ENCODE measurements around the gene FAM163A. TPM values are rescaled to one million over a fixed set of nuclear protein-coding genes. Genes with fewer than 3 reads are reported as not detected.

The FAM163A gene
- total and polyA plus RNA-seq, 8 donors, result 0.15 to 0.61 (median 0.25) TPM; not detected in 4

DNA sequence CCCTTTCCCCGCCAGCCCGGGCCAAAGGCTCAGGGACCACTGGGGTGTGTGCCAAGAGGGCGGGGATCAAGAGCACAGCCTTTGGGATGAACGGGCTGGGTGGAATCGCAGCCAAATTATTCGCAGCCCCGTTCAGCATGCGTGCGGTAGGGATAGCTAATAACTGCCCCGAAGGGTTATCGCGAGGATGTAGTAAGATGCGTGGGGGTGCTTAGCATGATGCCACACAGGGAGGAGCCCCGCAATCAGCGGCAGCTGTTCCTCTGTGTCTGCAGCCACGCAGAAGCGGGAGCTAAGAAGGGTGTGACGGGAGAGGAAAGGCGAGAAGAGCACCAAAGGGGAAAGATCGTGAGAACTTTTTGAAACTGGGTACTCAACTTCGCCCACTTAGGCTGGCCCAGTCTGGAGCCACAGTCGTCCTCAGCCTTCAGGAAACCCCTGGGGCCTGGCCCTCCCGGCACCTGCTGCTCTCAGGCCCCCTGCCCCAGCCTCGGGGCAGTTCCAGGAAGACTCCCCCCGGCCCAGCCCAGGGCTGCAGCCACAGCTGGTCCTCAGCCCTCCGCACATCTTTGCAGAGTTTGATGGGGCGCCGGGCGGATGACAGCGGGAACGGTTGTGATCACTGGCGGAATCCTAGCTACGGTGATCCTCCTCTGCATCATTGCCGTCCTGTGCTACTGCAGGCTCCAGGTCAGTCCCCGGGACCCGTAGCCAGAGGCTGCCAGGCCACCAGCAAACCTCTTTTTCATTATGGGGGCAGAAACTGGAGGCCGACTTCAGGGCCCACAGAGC is 69.6 kb downstream of the FAM163A start:
- Histone ChIP-seq H3K4me1 (peaks cover 14 to 33% (median 24%) of the 10 kb centered on the region in 4 donors), H3K36me3 (no peaks in the 10 kb centered on the region), H3K27ac (no peak overlapping the region), H3K9me3 (no peaks in the 10 kb centered on the region), H3K4me3 (no peak overlapping the region), H3K27me3 (peaks cover 0 to 40% (median 0%) of the 10 kb centered on the region in 3 donors)
- intact Hi-C loops (cut with DNase I; ENCODE audit: low total_unique reads), result loop anchor here (5.0 kb wide), 1 partner anchor 105 kb away; no protein-coding TSS in a partner anchor
- no peak for TF ChIP-seq EP300 (IDR thresholded peaks at IDR 0.05)
- WGBS, 5 donors, result 82 to 87% (median 85%) methylated on average over 36 to 37 of the region's 37 CpGs
- no peak for DNase-seq

DNA sequence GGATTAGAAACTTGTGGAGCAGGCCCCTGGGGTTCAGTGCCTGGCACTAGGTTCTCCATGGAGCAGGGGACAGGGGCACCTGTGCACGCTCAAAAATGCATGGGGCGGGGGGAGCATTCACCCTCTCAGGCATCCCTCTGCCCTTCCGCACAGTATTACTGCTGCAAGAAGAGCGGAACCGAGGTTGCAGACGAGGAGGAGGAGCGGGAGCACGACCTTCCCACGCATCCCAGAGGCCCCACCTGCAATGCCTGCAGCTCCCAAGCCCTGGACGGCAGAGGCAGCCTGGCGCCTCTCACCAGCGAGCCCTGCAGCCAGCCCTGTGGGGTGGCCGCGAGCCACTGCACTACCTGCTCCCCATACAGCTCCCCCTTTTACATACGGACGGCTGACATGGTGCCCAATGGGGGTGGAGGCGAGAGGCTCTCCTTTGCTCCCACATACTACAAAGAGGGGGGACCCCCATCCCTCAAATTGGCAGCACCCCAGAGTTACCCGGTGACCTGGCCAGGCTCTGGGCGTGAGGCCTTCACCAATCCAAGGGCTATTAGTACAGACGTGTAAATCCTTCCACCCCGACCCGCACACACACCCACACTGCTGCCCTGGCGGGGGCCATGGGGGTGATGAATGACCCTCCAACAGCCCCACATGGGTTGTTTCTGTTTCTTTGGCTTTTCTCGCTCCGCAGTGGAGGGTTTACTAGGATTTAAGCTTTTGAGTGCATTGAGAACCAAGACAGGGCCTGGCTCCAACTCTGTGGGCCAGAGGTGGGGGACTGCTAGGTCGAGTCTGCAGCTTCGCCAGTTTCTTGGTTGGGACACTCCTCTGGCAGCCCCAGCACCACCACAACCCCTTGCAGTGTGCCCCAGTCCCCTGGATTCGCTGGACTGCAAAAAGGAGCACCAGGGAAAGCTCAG is 70.8 kb downstream of the FAM163A start:
- TF ChIP-seq EP300 (IDR thresholded peaks at IDR 0.05) (no peak), POLR2AphosphoS5 (IDR thresholded peaks at IDR 0.05) (no peak), POLR2A (IDR thresholded peaks at IDR 0.05) (no peak)
- TF ChIP-seq, protein P1, sequence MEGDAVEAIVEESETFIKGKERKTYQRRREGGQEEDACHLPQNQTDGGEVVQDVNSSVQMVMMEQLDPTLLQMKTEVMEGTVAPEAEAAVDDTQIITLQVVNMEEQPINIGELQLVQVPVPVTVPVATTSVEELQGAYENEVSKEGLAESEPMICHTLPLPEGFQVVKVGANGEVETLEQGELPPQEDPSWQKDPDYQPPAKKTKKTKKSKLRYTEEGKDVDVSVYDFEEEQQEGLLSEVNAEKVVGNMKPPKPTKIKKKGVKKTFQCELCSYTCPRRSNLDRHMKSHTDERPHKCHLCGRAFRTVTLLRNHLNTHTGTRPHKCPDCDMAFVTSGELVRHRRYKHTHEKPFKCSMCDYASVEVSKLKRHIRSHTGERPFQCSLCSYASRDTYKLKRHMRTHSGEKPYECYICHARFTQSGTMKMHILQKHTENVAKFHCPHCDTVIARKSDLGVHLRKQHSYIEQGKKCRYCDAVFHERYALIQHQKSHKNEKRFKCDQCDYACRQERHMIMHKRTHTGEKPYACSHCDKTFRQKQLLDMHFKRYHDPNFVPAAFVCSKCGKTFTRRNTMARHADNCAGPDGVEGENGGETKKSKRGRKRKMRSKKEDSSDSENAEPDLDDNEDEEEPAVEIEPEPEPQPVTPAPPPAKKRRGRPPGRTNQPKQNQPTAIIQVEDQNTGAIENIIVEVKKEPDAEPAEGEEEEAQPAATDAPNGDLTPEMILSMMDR (IDR thresholded peaks at IDR 0.05), result no peak
- no peak for DNase-seq
- Histone ChIP-seq H3K27ac (peak overlapping the region in 1 of 5 donors; percentile 55), H3K36me3 (no peaks in the 10 kb centered on the region), H3K27me3 (peaks cover 0 to 40% (median 0%) of the 10 kb centered on the region in 3 donors), H3K4me1 (peaks cover 14 to 33% (median 24%) of the 10 kb centered on the region in 4 donors), H3K4me3 (peak overlapping the region; percentile 36 to 51 (median 45)), H3K9me3 (no peaks in the 10 kb centered on the region)
- 74 to 83% (median 81%) methylated on average over 21 to 28 of the region's 28 CpGs for WGBS, 5 donors
- intact Hi-C loops (cut with DNase I; ENCODE audit: low total_unique reads), result loop anchor here (5.0 kb wide), 1 partner anchor 107 kb away; no protein-coding TSS in a partner anchor

DNA sequence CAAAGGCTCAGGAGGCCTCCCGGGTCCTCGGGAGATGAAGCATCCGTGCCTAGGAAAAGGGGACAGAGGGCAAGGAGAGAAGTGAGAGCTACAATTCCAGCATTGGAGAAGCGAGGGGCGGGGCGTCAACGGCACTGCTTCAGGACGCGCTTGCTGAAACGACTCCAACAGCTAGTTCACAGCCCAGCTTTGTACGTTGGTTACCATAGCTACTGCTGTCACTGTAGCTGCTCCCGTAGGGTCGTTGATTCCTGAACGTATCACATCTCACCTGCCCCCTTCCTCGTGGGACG is 71.4 kb downstream of the FAM163A start:
- peaks cover 14 to 33% (median 24%) of the 10 kb centered on the region in 4 donors for H3K4me1 ChIP-seq
- TF ChIP-seq POLR2A (IDR thresholded peaks at IDR 0.05) (no peak), POLR2AphosphoS5 (IDR thresholded peaks at IDR 0.05) (no peak), EP300 (IDR thresholded peaks at IDR 0.05) (no peak)
- TF ChIP-seq, protein P1 (IDR thresholded peaks at IDR 0.05), result no peak
- WGBS, 5 donors, result 0 to 3% (median 2%) methylated on average over 12 to 16 of the region's 16 CpGs
- intact Hi-C loops (cut with DNase I; ENCODE audit: low total_unique reads), result loop anchor here (5.0 kb wide), 1 partner anchor 107 kb away; no protein-coding TSS in a partner anchor
- no peak for DNase-seq
- H3K27me3 ChIP-seq, result peaks cover 0 to 40% (median 0%) of the 10 kb centered on the region in 3 donors
- H3K27ac ChIP-seq, result peak overlapping the region in 1 of 5 donors; percentile 55
- peak overlapping the region; percentile 36 to 51 (median 45) for H3K4me3 ChIP-seq
- H3K36me3 ChIP-seq, result no peaks in the 10 kb centered on the region
- H3K9me3 ChIP-seq, result no peaks in the 10 kb centered on the region

DNA sequence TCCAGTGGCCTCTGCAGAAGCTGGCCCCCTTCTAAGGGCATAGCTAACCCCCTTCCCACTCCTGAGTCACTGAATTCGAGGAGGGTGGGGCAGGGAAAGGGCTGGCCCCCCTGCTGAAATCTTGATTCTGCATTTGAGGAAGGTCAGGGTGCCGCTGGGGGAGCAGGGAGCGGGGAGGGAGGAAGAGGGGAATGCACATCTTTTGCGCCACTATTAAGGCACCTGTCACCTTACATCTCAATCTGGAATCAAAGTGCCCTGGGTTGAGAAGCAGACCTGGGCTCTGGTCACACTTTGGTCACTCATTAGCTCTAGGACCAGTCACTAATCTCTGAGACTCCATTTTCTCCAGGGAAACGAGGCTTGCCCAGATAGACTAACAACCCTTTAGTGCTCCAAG is 72.5 kb downstream of the FAM163A start:
- Histone ChIP-seq H3K4me3 (peak overlapping the region; percentile 36 to 51 (median 45)), H3K27me3 (peaks cover 0 to 34% (median 0%) of the 10 kb centered on the region in 3 donors), H3K4me1 (peaks cover 14 to 27% (median 19%) of the 10 kb centered on the region in 4 donors), H3K27ac (peak overlapping the region in 1 of 5 donors; percentile 55), H3K36me3 (no peaks in the 10 kb centered on the region), H3K9me3 (no peaks in the 10 kb centered on the region)
- no peak for DNase-seq
- intact Hi-C loops (cut with DNase I; ENCODE audit: low total_unique reads), result no loop called here
- TF ChIP-seq, protein P1 (IDR thresholded peaks at IDR 0.05), result no peak
- TF ChIP-seq POLR2A (IDR thresholded peaks at IDR 0.05) (no peak), EP300 (IDR thresholded peaks at IDR 0.05) (no peak), POLR2AphosphoS5 (IDR thresholded peaks at IDR 0.05) (no peak)
- 27 to 47% (median 37%) methylated on average over 5 of the region's 5 CpGs for WGBS, 5 donors
